Measurements from ENCODE around the gene RTP5.

Gene RTP5

GRCh38 chr2:241887806-241888522 lies 18.4 kb downstream of the RTP5 start:
- no peak for DNase-seq (ENCODE audit: low spot score)

GRCh38 chr2:241888641-241889040 lies 19.1 kb downstream of the RTP5 start:
- no peak for DNase-seq (ENCODE audit: low spot score)

GRCh38 chr2:241890524-241891235 lies 21.2 kb downstream of the RTP5 start:
- no peak for DNase-seq (ENCODE audit: low spot score)

- DNase-seq (ENCODE audit: low spot score) = no peak
Observed at GRCh38 chr2:241891315-241891987, 21.9 kb downstream of the RTP5 start.

- DNase-seq (ENCODE audit: low spot score) = no peak
Observed at GRCh38 chr2:241891988-241892298, 22.4 kb downstream of the RTP5 start.

GRCh38 chr2:241892299-241893137 lies 23.0 kb downstream of the RTP5 start:
- no peak for DNase-seq (ENCODE audit: low spot score)

- DNase-seq (ENCODE audit: low spot score) = no peak
Observed at GRCh38 chr2:241893265-241893664, 23.7 kb downstream of the RTP5 start.

- no peak for DNase-seq (ENCODE audit: low spot score)
Observed at GRCh38 chr2:241894056-241894641, 24.6 kb downstream of the RTP5 start.

GRCh38 chr2:241894681-241895426 lies 25.3 kb downstream of the RTP5 start:
- DNase-seq (ENCODE audit: low spot score) = no peak

GRCh38 chr2:241895427-241895711 lies 25.8 kb downstream of the RTP5 start:
- DNase-seq (ENCODE audit: low spot score) = no peak

- no peak for DNase-seq (ENCODE audit: low spot score)
Observed at GRCh38 chr2:241895712-241896641, 26.4 kb downstream of the RTP5 start.

- DNase-seq (ENCODE audit: low spot score) = no peak
Observed at GRCh38 chr2:241896746-241897201, 27.2 kb downstream of the RTP5 start.

GRCh38 chr2:241897231-241897916 lies 27.8 kb downstream of the RTP5 start:
- no peak for DNase-seq (ENCODE audit: low spot score)

GRCh38 chr2:241898463-241899270 lies 29.1 kb downstream of the RTP5 start:
- no peak for DNase-seq (ENCODE audit: low spot score)

- no peak for DNase-seq (ENCODE audit: low spot score)
Observed at GRCh38 chr2:241900251-241901017, 30.9 kb downstream of the RTP5 start.

- DNase-seq (ENCODE audit: low spot score) = no peak
Observed at GRCh38 chr2:241901018-241901380, 31.5 kb downstream of the RTP5 start.

- DNase-seq (ENCODE audit: low spot score) = no peak
Observed at GRCh38 chr2:241901500-241902351, 32.2 kb downstream of the RTP5 start.

Measured in SW480 (cell line).